ENCODE results near the gene TEX261.
A peak's percentile ranks its signal among the peaks of the same experiment; 100 is the strongest.
"Not testable (repeated sequence)": the region's sequence is repeated elsewhere in the genome, so short reads cannot be mapped to it uniquely, and the experiment has no call there.

Gene TEX261

DNA sequence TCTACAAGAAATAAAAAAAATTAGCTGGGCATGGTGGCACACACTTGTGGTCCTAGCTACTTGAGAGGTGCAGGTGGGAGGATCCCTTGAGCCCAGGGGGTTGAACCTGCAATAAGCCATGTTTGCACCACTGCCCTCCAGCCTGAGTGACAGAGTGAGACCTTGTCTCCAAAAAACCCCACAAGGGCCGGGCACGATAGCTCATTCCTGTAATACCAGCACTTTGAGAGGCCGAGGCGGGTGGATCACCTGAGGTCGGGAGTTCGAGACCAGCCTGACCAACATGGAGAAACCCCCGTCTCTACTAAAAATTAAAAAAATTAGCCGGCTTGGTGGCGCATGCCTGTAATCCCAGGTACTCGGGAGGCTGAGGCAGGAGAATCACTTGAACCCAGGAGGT is 5.3 kb upstream of the TEX261 start:
- DNase-seq: not testable (repeated sequence)

DNA sequence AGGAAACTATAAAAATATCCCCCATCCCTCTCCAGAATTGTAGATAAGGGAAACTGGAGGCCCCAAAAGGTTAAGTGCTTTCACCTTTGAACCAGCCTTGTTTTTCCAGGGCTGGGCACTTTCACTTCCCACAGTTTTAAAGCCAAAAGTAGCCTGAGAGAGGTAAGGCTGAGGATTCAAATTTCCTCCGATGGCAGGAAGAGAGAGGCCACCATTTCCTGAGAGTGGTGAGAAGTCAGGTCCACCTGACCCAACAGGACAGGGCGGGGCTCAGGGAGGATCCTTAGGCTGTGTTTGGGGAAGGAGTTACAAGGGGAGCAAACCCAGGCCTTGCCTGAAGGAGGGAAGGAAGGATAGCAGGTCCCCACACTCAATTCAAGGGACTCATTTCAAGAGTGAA is 4.7 kb upstream of the TEX261 start:
- DNase-seq: no peak

DNA sequence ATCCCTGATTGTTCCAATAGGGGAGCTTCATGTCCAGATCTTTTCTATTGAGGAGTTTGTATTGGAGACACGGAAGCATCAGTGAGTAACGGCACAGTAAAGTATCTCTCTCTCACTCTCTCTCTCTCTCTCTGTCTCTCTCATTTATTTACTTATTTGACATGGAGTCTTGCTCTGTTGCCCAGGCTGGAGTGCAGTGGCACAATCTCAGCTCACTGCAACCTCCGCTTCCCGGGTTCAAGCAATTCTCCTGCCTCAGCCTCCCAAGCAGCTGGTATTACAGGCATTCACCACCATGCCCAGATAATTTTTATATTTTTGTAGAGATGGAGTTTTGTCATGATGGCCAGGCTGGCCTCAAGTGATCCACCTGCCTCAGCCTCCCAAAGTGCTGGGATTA is 4.2 kb upstream of the TEX261 start:
- DNase-seq: not testable (repeated sequence)

DNA sequence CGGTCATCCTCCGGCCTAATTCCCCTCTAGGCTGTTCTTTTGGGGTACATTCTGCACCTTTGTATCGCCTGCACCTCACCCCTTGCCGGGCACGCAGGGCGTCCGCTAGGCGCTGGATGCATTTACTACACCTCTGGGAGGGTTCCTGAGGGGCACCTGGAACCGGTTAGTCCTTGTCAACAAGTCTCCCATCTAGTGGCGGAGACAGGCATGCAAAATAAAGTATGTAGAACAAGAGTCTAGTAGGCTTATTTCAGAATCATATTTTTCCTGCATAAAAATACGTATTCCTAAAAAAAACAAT is 705 bp upstream of the TEX261 start:
- peak; percentile 27 for DNase-seq

DNA sequence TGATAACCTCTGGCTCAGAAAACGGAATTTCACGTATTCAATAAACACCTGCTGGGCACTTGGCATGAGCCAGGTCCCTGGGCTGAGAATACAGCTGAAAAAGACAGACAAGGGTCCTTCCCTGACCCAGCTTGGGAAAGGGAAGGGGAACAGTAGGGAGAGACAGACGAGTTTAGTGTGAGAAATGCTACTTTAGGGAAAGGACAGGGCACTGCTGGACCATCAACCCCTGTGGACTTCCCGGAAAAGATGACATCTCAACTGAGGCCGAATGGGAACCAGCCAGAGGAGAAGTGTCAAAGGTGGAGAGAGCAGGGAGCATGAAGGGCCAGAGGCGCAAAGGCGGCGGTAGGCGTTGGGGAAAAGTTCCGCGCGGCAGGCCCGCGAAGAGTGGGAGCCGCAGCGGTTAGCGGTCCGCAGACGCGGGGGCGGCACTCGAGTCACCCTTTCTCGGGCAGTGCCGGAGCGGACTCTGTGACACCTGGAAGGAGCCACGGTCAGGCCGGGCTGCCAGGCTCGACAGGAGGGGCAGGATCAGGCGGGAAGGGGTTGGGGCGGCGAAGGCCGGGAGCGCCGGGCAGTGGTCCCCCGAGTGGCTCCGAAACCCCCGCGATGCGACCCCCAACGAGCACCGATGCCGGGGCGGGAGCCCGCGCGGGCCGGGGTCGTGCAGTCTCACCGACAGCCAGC is 519 bp downstream of the TEX261 start:
- no peak for DNase-seq

DNA sequence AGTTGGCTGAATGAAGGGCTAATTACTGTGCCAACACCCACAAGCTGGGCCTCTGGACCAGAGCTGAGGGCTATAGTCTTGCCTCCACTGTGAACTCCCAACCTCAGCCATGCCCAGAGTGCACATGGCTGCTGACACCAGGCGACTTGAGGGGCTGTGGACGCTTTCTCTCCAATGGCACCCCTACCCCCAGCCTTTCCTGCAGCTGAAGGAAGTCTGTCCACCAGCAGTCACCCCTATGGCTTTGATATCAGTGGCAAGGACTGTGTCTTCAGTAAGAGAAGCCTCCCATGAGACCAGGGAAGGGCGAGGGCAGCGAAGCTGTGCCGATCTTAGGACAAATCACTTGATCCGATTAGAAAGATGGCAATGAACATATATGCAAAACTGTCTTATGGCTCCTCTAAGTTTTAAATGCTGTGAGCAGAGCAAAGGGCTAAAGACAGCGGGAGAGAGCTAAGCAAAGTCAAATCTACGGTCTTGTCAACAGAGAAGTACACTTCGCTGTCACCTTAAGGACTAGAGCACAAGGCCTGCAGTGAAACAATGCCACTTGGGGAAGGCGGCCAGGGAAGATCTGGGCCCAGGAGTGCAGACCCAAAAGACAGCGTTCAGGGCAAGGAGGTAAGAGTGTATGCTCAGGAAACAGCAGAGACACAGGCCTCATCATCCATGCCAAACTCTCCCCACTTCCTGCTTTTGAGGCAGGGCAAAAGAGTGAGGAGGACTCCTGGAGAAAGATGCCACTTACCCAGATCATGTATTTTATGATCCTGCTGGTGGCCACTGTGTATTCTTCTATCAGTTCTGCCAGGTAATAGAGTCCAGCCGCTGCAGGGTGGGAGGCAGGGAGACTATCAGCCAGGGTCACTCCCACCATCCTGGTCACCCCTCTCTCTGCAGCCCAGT is 1.5 kb downstream of the TEX261 start:
- no peak for DNase-seq

DNA sequence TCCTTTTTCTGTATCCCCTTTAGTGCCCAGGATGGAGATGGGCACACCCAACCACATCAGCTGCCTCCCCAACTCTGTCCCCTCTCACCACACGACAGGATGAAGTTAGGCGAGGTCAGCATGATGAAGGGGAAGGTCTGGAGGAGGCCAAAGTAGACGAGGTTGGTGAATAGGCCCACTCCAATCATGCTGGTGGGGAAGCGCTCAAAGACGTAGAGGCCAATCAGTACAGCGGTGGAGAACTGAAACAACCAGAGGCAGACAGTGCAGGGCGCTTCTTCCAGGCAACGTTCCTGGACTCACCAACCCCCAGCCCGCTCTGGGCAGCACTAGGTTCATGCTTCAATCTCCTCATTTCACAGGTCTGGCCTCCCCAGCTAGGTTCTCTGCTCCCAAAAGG is 2.9 kb downstream of the TEX261 start:
- no peak for DNase-seq

DNA sequence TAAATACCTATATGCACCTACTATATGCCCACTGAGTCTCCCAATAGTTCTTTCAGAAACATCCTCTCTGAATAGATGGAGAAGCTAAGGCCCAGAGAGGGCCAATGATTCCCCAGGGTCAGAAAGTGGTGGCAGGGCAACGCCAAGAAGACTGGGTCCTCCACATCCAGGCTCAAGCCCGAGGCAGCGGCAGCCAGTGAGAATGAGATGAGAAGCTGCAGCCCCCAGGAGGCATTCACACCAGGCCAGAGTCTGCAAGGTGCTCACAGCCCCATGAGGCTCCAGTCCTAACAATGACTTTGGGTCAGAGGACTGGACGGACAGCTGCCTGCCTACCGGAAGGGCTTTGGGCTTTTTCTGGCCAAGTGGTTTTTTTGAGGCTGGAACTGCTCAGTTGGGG is 3.5 kb downstream of the TEX261 start:
- DNase-seq: no peak

DNA sequence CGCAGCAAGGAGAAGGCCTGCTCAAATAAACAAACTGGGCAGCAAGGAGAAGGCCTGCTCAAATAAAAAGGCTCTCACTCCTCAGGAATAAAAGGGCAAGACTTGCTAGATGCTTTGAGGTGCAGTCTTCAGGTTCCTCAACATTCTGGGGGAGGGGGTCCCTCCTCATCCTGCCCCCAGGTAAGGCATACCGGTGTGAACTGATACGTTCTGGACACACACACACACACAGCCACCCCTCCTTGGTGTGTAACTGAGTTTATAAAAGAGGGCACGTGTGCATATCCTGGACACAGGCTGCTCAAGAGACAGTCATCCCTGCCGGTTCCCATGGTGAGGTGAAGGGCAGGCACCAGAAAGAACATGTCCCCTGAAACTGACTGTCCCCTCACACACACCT is 4.5 kb downstream of the TEX261 start:
- no peak for DNase-seq

DNA sequence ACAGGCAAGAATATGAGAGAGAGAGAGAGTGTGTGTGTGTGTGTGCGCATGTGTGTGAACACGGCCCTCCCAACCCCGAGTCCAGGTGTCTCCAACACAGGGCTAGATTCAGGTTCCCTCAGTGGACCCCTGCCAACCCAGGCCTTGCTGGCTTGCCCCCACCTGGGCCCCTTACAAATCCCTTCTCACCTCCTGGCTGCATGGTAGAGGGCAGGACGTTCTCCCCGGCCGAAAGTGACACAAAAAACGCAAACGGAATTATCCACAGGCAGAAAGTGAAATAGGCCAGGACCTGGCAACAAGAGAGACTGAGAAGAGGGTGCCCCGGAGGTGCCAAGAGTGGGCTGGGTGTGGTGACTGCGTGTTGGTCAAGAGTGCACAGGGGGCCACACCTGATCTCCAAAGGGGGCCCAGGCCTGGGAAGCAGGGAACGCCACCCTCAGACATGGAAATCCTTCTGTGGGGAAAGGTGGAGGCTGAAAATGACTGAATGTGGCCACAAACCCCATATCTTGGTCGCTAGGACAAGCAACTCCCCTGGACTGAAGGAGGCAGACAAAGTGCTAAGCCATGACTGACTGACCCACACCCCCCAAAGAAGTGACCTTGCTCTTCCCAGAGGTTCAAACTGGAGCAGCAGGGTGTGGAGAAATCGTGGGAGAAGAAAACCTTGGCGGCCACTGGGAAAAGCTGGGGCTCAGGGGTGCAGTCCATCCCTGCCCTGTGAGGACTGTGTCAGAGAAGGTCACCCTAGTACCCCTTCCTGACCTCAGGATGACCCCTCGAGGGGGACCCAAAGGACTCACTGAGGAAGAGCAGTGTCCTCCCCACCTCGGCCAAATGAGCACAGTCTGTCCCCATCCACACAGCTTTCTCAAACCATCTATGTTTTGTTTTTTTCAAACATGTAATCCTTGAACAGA is 5.7 kb downstream of the TEX261 start:
- no peak for DNase-seq

DNA sequence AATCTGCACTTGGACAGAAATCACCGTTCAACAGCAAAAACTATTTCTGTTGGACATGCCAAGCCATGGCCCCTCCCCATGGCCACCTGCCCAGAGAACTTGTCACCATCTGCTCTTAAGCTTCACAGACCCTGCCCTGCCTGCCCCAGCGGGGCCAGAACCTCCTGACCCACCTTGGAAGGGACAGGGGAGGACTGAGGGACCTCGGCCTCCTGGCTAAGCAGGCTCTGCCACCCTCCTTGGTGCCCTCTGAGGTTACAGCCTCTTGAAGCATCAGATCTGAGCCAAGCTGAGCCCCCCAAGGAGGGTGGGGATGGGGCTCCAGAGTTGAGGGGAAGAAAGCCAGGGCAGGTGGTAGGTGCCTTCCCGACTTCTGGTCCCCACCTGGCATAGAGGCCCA is 6.5 kb downstream of the TEX261 start:
- no peak for DNase-seq

DNA sequence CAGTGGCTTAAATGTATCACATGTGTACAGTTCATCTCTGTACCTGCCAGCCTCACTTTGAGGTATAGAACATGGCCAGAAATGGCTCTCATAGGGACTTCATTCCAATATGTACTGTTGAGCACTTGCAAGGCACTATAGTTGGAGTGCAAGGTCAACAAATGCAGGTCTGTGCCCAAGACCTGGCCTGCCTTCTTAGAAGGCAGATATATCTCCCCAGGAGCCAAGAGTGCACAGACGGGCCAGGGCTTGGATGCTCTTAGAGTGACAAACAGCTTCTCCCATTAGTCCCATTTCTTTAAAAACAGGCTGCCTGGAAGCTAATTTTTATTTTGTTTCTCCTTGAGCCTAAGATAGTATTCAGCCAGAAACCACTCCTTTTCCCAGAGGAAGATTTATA is 7.3 kb downstream of the TEX261 start:
- DNase-seq: no peak

DNA sequence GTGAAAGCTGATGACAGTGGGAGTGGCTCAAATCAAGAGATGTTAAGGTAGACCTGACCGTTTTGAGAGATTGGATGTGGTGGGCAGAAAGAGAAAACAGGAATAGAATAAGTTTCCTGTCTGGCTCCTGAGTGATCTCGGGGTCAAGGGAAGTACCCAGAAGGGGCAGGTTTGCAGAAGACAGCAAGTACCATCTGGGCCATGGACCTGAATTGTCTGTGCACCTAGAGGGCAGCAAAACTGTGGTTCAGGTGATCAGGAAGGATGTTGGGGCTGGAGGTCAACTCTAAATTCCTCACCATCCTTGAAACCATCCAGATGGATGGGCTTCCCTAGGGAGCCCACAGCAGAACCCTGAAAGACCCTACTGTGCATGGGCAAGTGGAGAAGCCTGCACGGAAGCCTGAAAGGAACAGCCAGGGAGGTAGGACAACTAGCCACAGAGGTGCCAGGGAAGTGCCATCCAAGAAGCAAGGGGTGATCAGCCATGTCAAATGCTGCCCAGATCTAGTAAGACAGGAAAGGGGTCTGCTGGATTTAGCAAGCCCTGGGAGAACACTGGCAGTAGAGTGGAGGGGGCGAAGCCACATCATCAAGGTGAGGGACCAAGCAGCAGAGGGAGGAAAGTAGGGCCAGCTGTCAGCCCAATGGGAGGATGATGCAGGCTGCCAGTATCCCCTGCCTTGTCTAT is 8.0 kb downstream of the TEX261 start:
- DNase-seq: no peak

DNA sequence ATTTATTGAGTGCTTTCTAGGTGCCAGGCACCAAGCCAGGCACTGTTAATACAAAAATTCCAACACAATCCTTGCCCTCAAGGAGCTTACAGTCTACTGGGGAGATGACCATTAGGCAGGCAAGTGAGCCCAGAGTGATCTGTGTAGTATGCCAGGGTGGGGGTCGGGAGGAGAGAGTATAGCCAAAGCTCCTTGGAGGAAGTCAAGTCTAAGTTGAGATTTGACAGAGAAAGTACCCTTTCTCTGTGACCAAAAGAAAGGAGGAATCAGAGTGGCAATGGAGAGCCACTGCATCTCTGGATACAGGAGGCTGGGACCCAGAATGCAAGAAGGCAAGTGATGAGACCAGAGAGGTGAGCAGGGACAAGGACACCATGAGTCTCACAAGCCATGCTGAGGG is 8.7 kb downstream of the TEX261 start:
- DNase-seq: no peak

DNA sequence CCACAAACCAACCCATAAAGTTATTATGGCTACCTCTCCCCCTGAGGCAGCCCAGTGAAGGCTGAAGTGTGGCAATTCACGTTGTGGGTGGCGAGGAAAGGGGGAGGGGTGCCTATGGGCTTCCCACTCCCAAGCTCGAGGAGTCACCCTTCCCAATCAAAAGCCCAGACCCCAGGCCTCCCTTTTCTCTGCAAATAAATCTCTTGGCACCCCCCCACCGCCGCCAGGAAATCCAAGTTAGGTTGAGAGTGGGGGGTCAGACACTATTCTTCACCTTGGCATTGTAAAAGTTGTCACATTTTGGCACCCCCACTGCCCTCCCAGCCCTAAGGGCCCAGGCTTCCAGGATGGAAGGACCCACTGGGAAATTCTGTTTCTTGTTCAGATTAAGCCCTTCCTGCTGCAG is 9.4 kb downstream of the TEX261 start:
- DNase-seq: no peak

DNA sequence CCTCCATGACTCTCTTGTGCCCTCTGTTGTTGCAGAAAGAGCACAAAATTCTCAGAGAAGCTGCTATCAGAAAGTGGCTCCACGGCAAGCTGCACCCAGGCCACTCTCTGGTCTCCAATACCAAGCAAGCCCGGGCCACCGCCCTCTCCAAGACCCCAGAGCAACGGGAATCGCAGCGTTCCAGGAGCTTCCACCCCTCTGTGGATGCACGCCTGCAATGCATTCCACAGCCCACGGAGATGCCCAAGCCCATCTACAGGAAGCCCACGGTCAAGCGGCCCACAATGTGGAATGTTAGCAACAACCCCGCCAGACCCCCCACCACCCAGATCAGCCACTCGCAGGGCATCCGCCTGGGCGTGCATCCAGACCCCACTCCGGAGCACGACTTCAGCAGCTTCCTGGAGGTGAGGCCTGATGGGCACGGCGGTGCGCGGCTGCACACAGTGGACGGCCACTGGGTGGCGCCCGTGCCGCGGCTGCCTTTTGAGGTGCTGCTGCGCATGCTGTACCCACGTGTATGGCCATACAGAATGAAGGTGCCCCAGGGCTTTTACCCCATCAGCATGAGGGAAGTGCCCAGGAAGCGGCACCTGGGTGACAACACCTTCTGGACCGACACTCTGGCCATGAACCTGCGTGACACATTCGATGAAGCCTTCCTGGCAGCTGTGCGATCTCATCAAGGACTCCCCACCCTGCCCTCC is 9.9 kb downstream of the TEX261 start:
- DNase-seq: peak; percentile 17

DNA sequence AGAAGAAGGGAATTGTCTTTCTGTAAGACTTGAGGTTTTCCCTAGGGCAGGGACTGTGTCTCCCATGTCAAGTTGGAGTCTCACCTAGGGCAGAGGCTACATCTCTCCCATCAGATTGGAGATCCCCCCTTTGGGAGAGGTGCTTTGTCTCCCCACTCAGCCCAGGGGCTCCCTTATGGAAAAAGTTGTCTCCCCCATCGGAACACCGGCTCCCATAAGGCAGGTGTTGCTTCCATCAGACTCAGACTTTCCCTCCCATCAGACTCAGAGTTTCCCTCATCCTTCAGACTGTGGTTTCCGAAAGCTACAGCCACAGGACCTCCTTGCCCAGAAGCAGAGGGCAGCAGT is 10.5 kb downstream of the TEX261 start:
- no peak for DNase-seq

DNA sequence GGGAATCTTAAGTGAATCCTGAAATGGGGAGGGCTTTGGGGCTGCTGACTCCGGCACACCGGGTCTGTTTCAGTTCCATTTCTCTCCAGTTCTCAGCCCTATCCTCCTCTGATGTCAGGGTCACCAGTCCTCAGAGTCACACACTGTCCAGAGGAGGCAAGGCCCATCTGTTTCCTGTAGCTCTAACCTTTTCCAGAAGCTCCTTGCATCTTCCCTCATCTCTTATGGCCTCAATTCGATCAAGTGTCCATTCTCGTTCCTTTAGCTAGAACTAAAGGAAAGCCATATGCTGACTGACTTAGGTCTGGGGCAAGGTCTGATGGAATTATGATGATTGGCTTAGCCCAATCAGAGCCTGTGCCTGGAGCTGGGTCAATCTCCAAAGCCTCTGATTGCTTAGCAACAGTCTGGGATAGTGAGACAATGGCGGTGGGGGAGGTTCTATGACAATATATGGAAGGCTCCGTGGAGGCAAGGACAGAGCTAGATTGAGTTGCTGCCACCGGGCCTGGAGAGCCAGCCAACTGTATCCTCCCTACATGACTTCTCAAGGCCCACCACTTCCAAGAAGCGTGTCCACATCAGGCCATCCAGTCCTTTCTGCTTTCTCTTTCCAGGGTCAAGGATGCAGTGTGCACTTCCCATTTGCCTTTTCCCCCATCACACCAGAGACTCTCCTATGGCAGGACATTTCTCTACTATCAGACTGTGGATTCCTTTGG is 11.0 kb downstream of the TEX261 start:
- DNase-seq: no peak

DNA sequence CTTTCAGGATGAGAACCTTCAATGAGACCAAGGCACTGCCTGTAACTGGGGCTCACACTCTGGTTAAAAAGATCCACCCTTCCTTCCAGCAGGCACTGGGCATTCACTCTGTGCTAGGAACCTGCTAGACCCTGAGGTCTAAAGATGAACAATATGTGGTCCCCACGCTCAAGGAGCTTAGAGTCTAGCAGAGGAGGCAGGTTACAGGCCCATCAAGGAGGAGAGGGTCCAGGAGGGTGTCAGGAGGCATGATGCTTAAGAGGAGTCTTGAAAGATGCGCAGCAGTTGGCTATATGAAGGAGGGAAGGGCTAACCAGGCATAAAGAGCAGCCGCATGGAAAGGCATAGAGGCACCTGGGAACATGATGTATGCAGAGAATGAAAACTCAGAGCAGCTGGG is 11.7 kb downstream of the TEX261 start:
- no peak for DNase-seq

DNA sequence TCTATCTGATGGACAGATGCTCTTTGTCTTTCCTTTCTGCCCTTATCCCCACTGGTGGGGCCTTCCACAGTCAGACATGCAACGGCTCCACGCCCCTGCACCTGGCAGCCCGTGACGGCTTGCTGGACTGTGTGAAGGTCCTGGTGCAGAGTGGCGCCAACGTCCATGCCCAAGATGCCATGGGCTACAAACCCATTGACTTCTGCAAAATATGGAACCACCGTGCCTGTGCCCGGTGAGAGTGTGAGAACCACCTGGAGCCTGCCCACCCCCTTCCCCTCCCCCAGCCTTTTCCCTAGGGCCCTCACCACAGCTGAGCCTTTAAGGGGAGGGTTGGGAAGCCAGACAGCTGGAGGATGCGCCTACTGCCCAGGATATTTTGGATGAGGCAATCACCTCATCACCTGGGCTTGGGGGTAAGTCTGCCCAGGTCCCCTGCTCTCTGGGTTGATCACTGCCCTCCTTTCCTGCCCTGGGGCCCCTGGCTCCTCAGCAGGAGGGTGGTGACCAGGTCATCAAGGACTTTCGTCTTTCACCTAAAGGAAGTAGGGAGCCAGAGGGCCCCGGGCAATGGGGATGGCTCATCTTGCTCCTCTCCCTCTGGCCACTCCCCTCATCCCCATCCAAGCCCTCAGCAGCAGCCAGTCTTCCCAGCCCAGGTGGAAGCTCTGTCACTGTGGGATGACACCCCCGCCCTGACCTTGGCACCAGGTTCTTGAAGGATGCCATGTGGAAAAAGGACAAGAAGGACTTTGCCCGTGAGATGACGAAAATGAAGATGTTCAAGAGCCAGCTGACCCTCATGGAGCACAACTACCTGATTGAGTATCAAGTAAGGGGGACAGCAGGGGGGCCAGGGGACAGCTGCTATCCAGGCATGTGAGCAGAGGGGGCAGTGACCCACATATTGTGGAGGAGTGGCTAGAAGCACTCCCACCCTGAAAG is 12.5 kb downstream of the TEX261 start:
- no peak for DNase-seq

Data from fibroblast of skin of scalp (primary cell).